ENCODE data around the gene TMEM51. TPM values are rescaled to one million over a fixed set of nuclear protein-coding genes. Genes with fewer than 3 reads are reported as not detected.

TMEM51 gene
- total and polyA plus RNA-seq, 9 of the 15 experiments (the other 6 are each of a cell fraction or from before 2014, with no cell fraction given), result 0.06 to 1.4 (median 0.58) TPM

- H3K27me3 ChIP-seq (ENCODE audit: control insufficient read depth in 2 of 2, insufficient read depth in 2 of 2, low read length in 2 of 2), result peaks cover 20 to 54% of the 10 kb centered on the region in 2 experiments
- H3K4me1 ChIP-seq (replicated peaks in 1 of 2; ENCODE audit: control insufficient read depth in 2 of 2, insufficient read depth in 2 of 2, low read length in 2 of 2), result no peaks in the 10 kb centered on the region
- H3K79me2 ChIP-seq (ENCODE audit: control insufficient read depth, insufficient read depth, low read length), result no peaks in the 10 kb centered on the region
- BruUV-seq (replicated peaks), result no TSS peak
- no peak overlapping the region for H3K9ac ChIP-seq (ENCODE audit: insufficient read depth in 1 of 2, low read depth in 2 of 2, low read length in 2 of 2)
- no peaks in the 10 kb centered on the region for H3K9me1 ChIP-seq (ENCODE audit: control insufficient read depth, insufficient read depth, low read length)
- H4K20me1 ChIP-seq (replicated peaks; ENCODE audit: control insufficient read depth, insufficient read depth, low read length), result no peaks in the 10 kb centered on the region
- H3K9me3 ChIP-seq (replicated peaks; ENCODE audit: control insufficient read depth, insufficient read depth, low read depth, low read length), result no peaks in the 10 kb centered on the region
- H3K4me2 ChIP-seq (ENCODE audit: insufficient read depth, low read length), result no peak overlapping the region
- H3K4me3 ChIP-seq, result no peak overlapping the region
- POLR2A ChIA-PET, result interaction anchor here (0.7 kb wide), 1 partner anchor 11 kb away, joined by 3 read pairs; no protein-coding TSS in a partner anchor
- no peak overlapping the region for H3K27ac ChIP-seq (ENCODE audit: extremely low read depth, low read depth, low read length)
- H3K36me3 ChIP-seq (ENCODE audit: control insufficient read depth, insufficient read depth, low read length), result no peaks in the 10 kb centered on the region
- intact Hi-C loops (cut with micrococcal nuclease) (no loop called here), in situ Hi-C loops (cut with MboI) (no loop called here)
- TF ChIP-seq PRMT5 (CRISPR knock-in tag; IDR thresholded peaks at IDR 0.05) (no peak), ZBTB43 (CRISPR knock-in tag; IDR thresholded peaks at IDR 0.05) (no peak), ZNF644 (tag; IDR thresholded peaks at IDR 0.05; ENCODE audit: low read depth) (no peak), ARID1B (IDR thresholded peaks at IDR 0.05) (no peak), SOX6 (IDR thresholded peaks at IDR 0.05) (no peak), POLR2AphosphoS5 (IDR thresholded peaks at IDR 0.05; ENCODE audit: control insufficient read depth, insufficient read depth, low read depth, low read length) (no peak)
- TF ChIP-seq, protein P1, sequence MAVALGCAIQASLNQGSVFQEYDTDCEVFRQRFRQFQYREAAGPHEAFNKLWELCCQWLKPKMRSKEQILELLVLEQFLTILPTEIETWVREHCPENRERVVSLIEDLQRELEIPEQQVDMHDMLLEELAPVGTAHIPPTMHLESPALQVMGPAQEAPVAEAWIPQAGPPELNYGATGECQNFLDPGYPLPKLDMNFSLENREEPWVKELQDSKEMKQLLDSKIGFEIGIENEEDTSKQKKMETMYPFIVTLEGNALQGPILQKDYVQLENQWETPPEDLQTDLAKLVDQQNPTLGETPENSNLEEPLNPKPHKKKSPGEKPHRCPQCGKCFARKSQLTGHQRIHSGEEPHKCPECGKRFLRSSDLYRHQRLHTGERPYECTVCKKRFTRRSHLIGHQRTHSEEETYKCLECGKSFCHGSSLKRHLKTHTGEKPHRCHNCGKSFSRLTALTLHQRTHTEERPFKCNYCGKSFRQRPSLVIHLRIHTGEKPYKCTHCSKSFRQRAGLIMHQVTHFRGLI (CRISPR knock-in tag; IDR thresholded peaks at IDR 0.05), result no peak
- CTCF ChIA-PET (ENCODE audit: low intra/inter-chr PET ratio), result no interaction called here
- no peak for FAIRE-seq
- 2% methylated on average over 6 of the region's 6 CpGs for WGBS (ENCODE audit: insufficient coverage, low coverage, missing lambda C conversion rate)
- no peak; the same call in 2 of the 3 replicates for ATAC-seq
- no peak for DNase-seq (ENCODE audit: extremely low read depth in 1 of 4, low spot score in 3 of 4)
- no peak overlapping the region for H2AFZ ChIP-seq (ENCODE audit: low read depth, low read length)
These were observed 33.3 kb downstream of the TMEM51 start for GRCh38 chr1:15186846-15187151.
